ENCODE data around the gene PRAC1.

PRAC1 gene

GRCh38 chr17:48755356-48755755, 33.0 kb upstream of the PRAC1 start:
- no peaks in the 10 kb centered on the region for H4K20me1 ChIP-seq (ENCODE audit: low read depth, low read length)
- H3K79me2 ChIP-seq (ENCODE audit: insufficient read depth, low read length) = no peaks in the 10 kb centered on the region
- H3K9me2 ChIP-seq (replicated peaks; ENCODE audit: insufficient read depth, low read length) = no peaks in the 10 kb centered on the region
- no peaks in the 10 kb centered on the region for H3K27me3 ChIP-seq (ENCODE audit: low read length)
- H3K36me3 ChIP-seq (ENCODE audit: low read length) = no peaks in the 10 kb centered on the region
- no peaks in the 10 kb centered on the region for H3K9me3 ChIP-seq (ENCODE audit: insufficient read depth, low read length)
- H3K4me3 ChIP-seq (ENCODE audit: insufficient read depth, low read length, poor library complexity, severe bottlenecking) = no peak overlapping the region
- H3K27ac ChIP-seq (ENCODE audit: low read depth, low read length) = no peak overlapping the region
- no peak overlapping the region for H2AFZ ChIP-seq (ENCODE audit: low read depth, low read length, severe bottlenecking)
- no peak overlapping the region for H3K9ac ChIP-seq (ENCODE audit: low read length)
- no peak for TF ChIP-seq EZH2phosphoT487 (conservative IDR thresholded peaks at IDR 0.05; ENCODE audit: low read length)
- no peak for TF ChIP-seq CTCF (IDR thresholded peaks at IDR 0.05; ENCODE audit: insufficient read depth, low read length, poor library complexity, severe bottlenecking)
- no peaks in the 10 kb centered on the region for H3F3A ChIP-seq (ENCODE audit: insufficient read depth)
- H3K4me2 ChIP-seq (ENCODE audit: low read depth, low read length, poor library complexity, severe bottlenecking) = no peak overlapping the region

DNA sequence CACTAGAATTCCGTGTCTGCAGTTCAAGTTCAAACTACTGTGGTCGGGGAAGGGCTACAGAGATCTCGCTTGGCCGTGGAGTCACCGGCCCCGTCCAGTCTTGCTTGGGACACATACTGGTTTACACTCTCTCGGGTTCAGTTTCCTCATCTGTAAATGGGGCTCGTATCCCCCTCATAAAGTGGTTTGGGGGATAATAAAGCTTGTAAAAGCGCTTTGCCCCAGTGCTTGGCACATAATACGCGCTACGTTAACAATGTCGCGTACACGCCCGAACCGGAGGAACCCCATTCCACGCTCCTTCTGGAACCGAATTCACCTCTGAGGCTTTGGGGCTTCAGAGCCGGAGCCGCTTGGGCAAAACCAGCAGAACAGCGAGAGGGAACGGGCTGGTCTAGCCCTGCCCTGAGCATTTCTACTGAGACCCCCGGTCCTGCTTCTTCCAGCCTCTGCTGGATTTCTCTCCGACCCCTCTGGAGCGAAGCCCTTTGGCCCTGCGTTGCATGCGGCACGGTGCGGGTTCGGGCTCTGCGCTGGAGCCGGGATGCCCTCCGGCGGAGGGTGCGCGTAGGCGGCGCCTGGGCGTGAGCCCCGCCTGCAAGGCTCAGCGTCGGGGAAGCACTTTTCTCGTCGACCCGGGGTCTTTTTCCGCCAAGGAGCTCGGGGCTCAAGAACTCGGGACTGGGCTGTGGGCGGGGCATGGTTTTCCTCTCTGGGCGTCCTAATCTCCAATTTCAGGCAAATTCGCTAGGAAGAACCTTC, 32.4 kb upstream of the PRAC1 start:
- Histone ChIP-seq H3K27ac (ENCODE audit: low read depth, low read length) (no peak overlapping the region), H3K27me3 (ENCODE audit: low read length) (no peaks in the 10 kb centered on the region)

DNA sequence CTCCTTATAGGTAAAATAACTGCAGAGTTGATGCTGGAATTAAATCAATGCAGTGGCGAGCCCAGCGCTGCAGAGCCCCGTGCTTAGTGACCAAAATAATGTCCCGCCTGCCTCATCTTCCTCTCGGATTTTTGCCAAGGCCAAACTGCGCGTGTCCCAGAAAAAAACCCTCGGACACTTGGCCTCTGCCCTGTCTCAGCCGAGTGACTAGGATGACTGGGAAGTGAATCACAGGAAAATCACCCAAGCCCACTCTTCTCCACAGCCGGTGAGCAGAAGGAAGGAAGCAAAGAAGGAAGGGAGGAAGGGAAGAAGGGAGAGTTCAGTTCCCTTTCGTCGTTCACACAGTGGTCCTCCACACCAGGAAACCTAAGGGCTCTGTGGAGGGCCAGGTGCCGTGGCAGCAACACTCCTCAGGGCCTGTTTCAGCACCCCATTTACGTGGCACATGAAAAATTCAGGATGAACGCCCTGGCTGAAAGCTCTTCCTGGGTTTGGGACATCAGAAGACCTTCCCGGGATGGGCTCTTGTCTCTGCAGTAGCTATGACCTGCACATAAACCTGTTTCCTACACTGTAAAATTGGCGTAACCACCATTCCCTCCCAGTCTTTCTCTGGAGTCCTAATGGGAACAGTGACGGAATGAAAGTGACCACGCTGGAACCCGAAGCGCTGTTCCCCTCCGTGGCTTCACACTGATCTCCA, 31.6 kb upstream of the PRAC1 start:
- no peak overlapping the region for H3K4me2 ChIP-seq (ENCODE audit: low read depth, low read length, poor library complexity, severe bottlenecking)
- H3F3A ChIP-seq (ENCODE audit: insufficient read depth) = no peaks in the 10 kb centered on the region
- TF ChIP-seq CTCF (IDR thresholded peaks at IDR 0.05; ENCODE audit: insufficient read depth, low read length, poor library complexity, severe bottlenecking) (no peak), EZH2phosphoT487 (conservative IDR thresholded peaks at IDR 0.05; ENCODE audit: low read length) (no peak)
- H3K4me3 ChIP-seq (ENCODE audit: insufficient read depth, low read length, poor library complexity, severe bottlenecking) = no peak overlapping the region
- no peaks in the 10 kb centered on the region for H4K20me1 ChIP-seq (ENCODE audit: low read depth, low read length)
- no peak overlapping the region for H3K9ac ChIP-seq (ENCODE audit: low read length)
- H3K27ac ChIP-seq (ENCODE audit: low read depth, low read length) = no peak overlapping the region
- no peaks in the 10 kb centered on the region for H3K27me3 ChIP-seq (ENCODE audit: low read length)
- H3K36me3 ChIP-seq (ENCODE audit: low read length) = no peaks in the 10 kb centered on the region
- H3K9me2 ChIP-seq (replicated peaks; ENCODE audit: insufficient read depth, low read length) = no peaks in the 10 kb centered on the region
- no peaks in the 10 kb centered on the region for H3K9me3 ChIP-seq (ENCODE audit: insufficient read depth, low read length)
- no peak overlapping the region for H2AFZ ChIP-seq (ENCODE audit: low read depth, low read length, severe bottlenecking)
- no peaks in the 10 kb centered on the region for H3K79me2 ChIP-seq (ENCODE audit: insufficient read depth, low read length)

More for the DNA sequence above, 32.4 kb upstream of the PRAC1 start:
- H3K4me2 ChIP-seq (ENCODE audit: low read depth, low read length, poor library complexity, severe bottlenecking) = no peak overlapping the region
- H3K36me3 ChIP-seq (ENCODE audit: low read length) = no peaks in the 10 kb centered on the region
- H3K4me3 ChIP-seq (ENCODE audit: insufficient read depth, low read length, poor library complexity, severe bottlenecking) = no peak overlapping the region
- no peak overlapping the region for H3K9ac ChIP-seq (ENCODE audit: low read length)
- H3K9me3 ChIP-seq (ENCODE audit: insufficient read depth, low read length) = no peaks in the 10 kb centered on the region
- no peaks in the 10 kb centered on the region for H3K9me2 ChIP-seq (replicated peaks; ENCODE audit: insufficient read depth, low read length)
- H3K79me2 ChIP-seq (ENCODE audit: insufficient read depth, low read length) = no peaks in the 10 kb centered on the region
- no peaks in the 10 kb centered on the region for H4K20me1 ChIP-seq (ENCODE audit: low read depth, low read length)
- H2AFZ ChIP-seq (ENCODE audit: low read depth, low read length, severe bottlenecking) = no peak overlapping the region
- H3F3A ChIP-seq (ENCODE audit: insufficient read depth) = no peaks in the 10 kb centered on the region
- TF ChIP-seq EZH2phosphoT487 (conservative IDR thresholded peaks at IDR 0.05; ENCODE audit: low read length) = no peak
